NB4 (cell line): ENCODE results near the gene XPNPEP1.

Source experiments
- DNase-seq: peaks from one replicate; pipeline ENCODE4 v3.0.0; 2010; ENCODE audit warnings: low read depth
- H3K4me3 ChIP-seq: one replicate; pipeline ENCODE4 v1.5.1; 2011; ENCODE audit warnings: mild to moderate bottlenecking, low read depth, low read length, moderate library complexity
- CTCF ChIP-seq: IDR thresholded peaks from one replicate; pipeline ENCODE4 v1.5.1; 2012; ENCODE audit warnings: low read depth, low read length
- MAX ChIP-seq: IDR thresholded peaks from 2 replicates; pipeline ENCODE4 v1.6.1; 2011; ENCODE audit warnings: low read depth, low read length
- MYC ChIP-seq: IDR thresholded peaks from 2 replicates; pipeline ENCODE4 v1.6.1; 2011; ENCODE audit warnings: low read depth, low read length
- POLR2A ChIP-seq: IDR thresholded peaks from 2 replicates; pipeline ENCODE4 v1.6.1; 2011; ENCODE audit warnings: mild to moderate bottlenecking; ENCODE audit not compliant: insufficient read length; ENCODE audit errors: extremely low read depth

XPNPEP1 gene

GRCh38 chr10:109953766-109954165, 30.5 kb upstream of the XPNPEP1 start:
- H3K4me3 ChIP-seq, result no peak overlapping the region
- TF ChIP-seq CTCF (no peak), POLR2A (no peak), MAX (no peak), MYC (no peak)
- no peak for DNase-seq

GRCh38 chr10:109952526-109952925, 29.2 kb upstream of the XPNPEP1 start:
- no peak overlapping the region for H3K4me3 ChIP-seq
- TF ChIP-seq POLR2A (no peak), MAX (no peak), CTCF (no peak), MYC (no peak)
- no peak for DNase-seq

- no peak for TF ChIP-seq MYC
- TF ChIP-seq MAX, result no peak
- no peak for TF ChIP-seq POLR2A
- TF ChIP-seq CTCF, result no peak
- H3K4me3 ChIP-seq, result no peak overlapping the region
- DNase-seq, result no peak
Measured at GRCh38 chr10:109947111-109947920, 24.0 kb upstream of the XPNPEP1 start.

GRCh38 chr10:109946680-109947079, 23.4 kb upstream of the XPNPEP1 start:
- no peak for TF ChIP-seq CTCF
- DNase-seq, result no peak
- H3K4me3 ChIP-seq, result no peak overlapping the region

- TF ChIP-seq POLR2A (no peak), MYC (no peak), CTCF (no peak), MAX (no peak)
- DNase-seq, result no peak
Measured at GRCh38 chr10:109945473-109946177, 22.3 kb upstream of the XPNPEP1 start.

More at GRCh38 chr10:109945473-109946177, 22.3 kb upstream of the XPNPEP1 start:
- H3K4me3 ChIP-seq, result no peak overlapping the region
